K562 (cell line): Measurements from ENCODE around the gene C1QTNF12.

Experiments used
- CBFA2T2 ChIP-seq: fragments of 450-650 bp; conservative IDR thresholded peaks from 2 replicates; pipeline ENCODE4 v1.6.1; 2017; ENCODE audit warnings: mild to moderate bottlenecking
- CEBPG ChIP-seq, 3 experiments: fragments of 200-800 bp in 1 of 3; sonication (Bioruptor generic) in 1 of 3; sonication (generic) in 1 of 3; formaldehyde crosslinking in 1 of 3; IDR thresholded peaks in 2 of 3; conservative IDR thresholded peaks in 1 of 3; 2 replicates each; pipeline versions ENCODE4 v1.6.1 to v1.8.0; 2016 to 2022; ENCODE audit warnings: missing compliant biosample characterization in 2 of 3, missing genetic modification characterization in 2 of 3, mild to moderate bottlenecking in 1 of 3, missing genetic modification reagents in 1 of 3
- CTCF ChIP-seq, 3 experiments: IDR thresholded peaks in 2 of 3; conservative IDR thresholded peaks in 1 of 3; 2 replicates each; pipeline ENCODE4 v1.5.1; 2011 to 2012; ENCODE audit warnings: low read length in 3 of 3, mild to moderate bottlenecking in 3 of 3, control low read depth in 2 of 3, improper control_type of control experiment in 1 of 3, inconsistent platforms in 1 of 3, low read depth in 1 of 3, mixed read lengths in 1 of 3, moderate library complexity in 1 of 3; ENCODE audit not compliant: insufficient read depth in 2 of 3
- FOXK2 ChIP-seq, 2 experiments: fragments of 450-650 bp; IDR thresholded peaks in 1 of 2; conservative IDR thresholded peaks in 1 of 2; 2 replicates each; pipeline ENCODE4 v1.6.1; 2016; ENCODE audit warnings: low read depth in 2 of 2, mild to moderate bottlenecking in 1 of 2
- HIVEP1 ChIP-seq: fragments of 250-450 bp; sonication (Bioruptor Pico); IDR thresholded peaks from 2 replicates; pipeline ENCODE4 v1.4.0; 2020; ENCODE audit warnings: mild to moderate bottlenecking
- KDM2B ChIP-seq: fragments of 250-450 bp; sonication (Bioruptor Pico); IDR thresholded peaks from 2 replicates; pipeline ENCODE4 v1.8.0; 2021; ENCODE audit warnings: mild to moderate bottlenecking, moderate library complexity
- NFE2L1 ChIP-seq: fragments of 450-650 bp; IDR thresholded peaks from 2 replicates; pipeline ENCODE4 v1.6.1; 2016; ENCODE audit warnings: missing genetic modification characterization, low read depth, mild to moderate bottlenecking, missing compliant biosample characterization, moderate library complexity, borderline replicate concordance
- PML ChIP-seq: IDR thresholded peaks from 2 replicates; pipeline ENCODE4 v1.6.1; 2012; ENCODE audit warnings: low read length, inconsistent platforms
- TBL1XR1 ChIP-seq, 2 experiments: IDR thresholded peaks; 2 replicates each; pipeline ENCODE4 v1.6.1; 2012; ENCODE audit warnings: improper control_type of control experiment in 2 of 2, low read length in 2 of 2, mild to moderate bottlenecking in 1 of 2
- USF2 ChIP-seq: sonication (generic); formaldehyde crosslinking; IDR thresholded peaks from 2 replicates; pipeline ENCODE4 v1.5.0; 2020; ENCODE audit warnings: missing genetic modification reagents
- ZBTB33 ChIP-seq: sonication (generic); formaldehyde crosslinking; IDR thresholded peaks from 2 replicates; pipeline ENCODE4 v1.8.1; 2023; ENCODE audit warnings: mild to moderate bottlenecking, missing genetic modification reagents

- TF ChIP-seq PML (no peak), NFE2L1 (tag) (no peak), CEBPG (CRISPR knock-in tag; IDR thresholded peaks at IDR 0.05) (no peak), CEBPG (tag; conservative IDR thresholded peaks at IDR 0.05 in 1 of 2, IDR thresholded peaks at IDR 0.05 in 1 of 2) (no peak), HIVEP1 (CRISPR knock-in tag) (no peak), ZBTB33 (CRISPR knock-in tag) (no peak), KDM2B (CRISPR knock-in tag) (no peak), CTCF (IDR thresholded peaks at IDR 0.05 in 2 of 3, conservative IDR thresholded peaks at IDR 0.05 in 1 of 3; ENCODE audit: insufficient read depth in 2 of 3, low read depth in 1 of 3, low read length in 3 of 3) (no peak), FOXK2 (conservative IDR thresholded peaks at IDR 0.05 in 1 of 2, IDR thresholded peaks at IDR 0.05 in 1 of 2; ENCODE audit: low read depth in 2 of 2) (no peak), CBFA2T2 (no peak), TBL1XR1 (IDR thresholded peaks at IDR 0.05; ENCODE audit: low read length in 2 of 2) (no peak), USF2 (CRISPR knock-in tag) (no peak)
Observed at GRCh38 chr1:1253314-1253713, 6.8 kb upstream of the C1QTNF12 start.
